Activated CD4-positive, alpha-beta T cell treated with anti-CD3 and anti-CD28 coated beads, Interleukin-2, amount 50 U/mL, for 4 hours (primary cell): ENCODE measurements around the gene KCNA1.
"Not testable (repeated sequence)": the region's sequence is repeated elsewhere in the genome, so short reads cannot be mapped to it uniquely, and the experiment has no call there.

Experiments
- DNase-seq, 2 experiments: peaks; one replicate each; pipeline ENCODE4 v3.0.0-alpha.2; 2020

KCNA1 gene

GRCh38 chr12:4909734-4910501 lies at the start of gene KCNA1:
KCNA1 (plus strand) TSS chr12:4909905; CDS start chr12:4911379, 1,474 bp downstream.
- no peak for DNase-seq

GRCh38 chr12:4860741-4861140 lies 49.0 kb upstream of the KCNA1 start:
- no peak for DNase-seq

GRCh38 chr12:4862809-4863208 lies 46.9 kb upstream of the KCNA1 start:
- DNase-seq: no peak

- no peak for DNase-seq
These were observed 45.1 kb upstream of the KCNA1 start for GRCh38 chr12:4864575-4864974.

- no peak for DNase-seq
These were observed 44.5 kb upstream of the KCNA1 start for GRCh38 chr12:4865246-4865645.

- no peak for DNase-seq
These were observed 43.4 kb upstream of the KCNA1 start for GRCh38 chr12:4866299-4866698.

- DNase-seq: no peak
These were observed 42.3 kb upstream of the KCNA1 start for GRCh38 chr12:4867384-4867783.

- DNase-seq: no peak
These were observed 39.3 kb upstream of the KCNA1 start for GRCh38 chr12:4870423-4870822.

GRCh38 chr12:4871514-4871913 lies 38.2 kb upstream of the KCNA1 start:
- DNase-seq: no peak

GRCh38 chr12:4873947-4874346 lies 35.8 kb upstream of the KCNA1 start:
- DNase-seq: no peak

GRCh38 chr12:4874671-4875070 lies 35.0 kb upstream of the KCNA1 start:
- DNase-seq: no peak

GRCh38 chr12:4879481-4879880 lies 30.2 kb upstream of the KCNA1 start:
- DNase-seq: not testable (repeated sequence)

- no peak for DNase-seq
These were observed 28.2 kb upstream of the KCNA1 start for GRCh38 chr12:4881266-4882064.

- no peak for DNase-seq
These were observed 17.8 kb upstream of the KCNA1 start for GRCh38 chr12:4891866-4892265.

GRCh38 chr12:4892418-4892817 lies 17.3 kb upstream of the KCNA1 start:
- no peak for DNase-seq

GRCh38 chr12:4894019-4894418 lies 15.7 kb upstream of the KCNA1 start:
- no peak for DNase-seq

- DNase-seq: no peak
These were observed 10.3 kb upstream of the KCNA1 start for GRCh38 chr12:4899364-4899763.

GRCh38 chr12:4900327-4900726 lies 9.4 kb upstream of the KCNA1 start:
- DNase-seq: no peak

GRCh38 chr12:4905316-4905715 lies 4.4 kb upstream of the KCNA1 start:
- DNase-seq: no peak

GRCh38 chr12:4908684-4909409 lies 858 bp upstream of the KCNA1 start:
- no peak for DNase-seq

GRCh38 chr12:4909410-4909733 lies 333 bp upstream of the KCNA1 start:
- no peak for DNase-seq

GRCh38 chr12:4910502-4911315 lies 1.0 kb downstream of the KCNA1 start:
- DNase-seq: no peak
